ENCODE data around the gene ALCAM. TPM values are rescaled to one million over a fixed set of nuclear protein-coding genes. Genes with fewer than 3 reads are reported as not detected.

The ALCAM gene
- total and polyA plus RNA-seq, 2 donors (not counting 1 experiment from before 2014, with no cell fraction given), result 6.2 to 23.8 TPM

GRCh38 chr3:105343991-105344390 is 22.7 kb upstream of the ALCAM start:
- intact Hi-C loops (cut with micrococcal nuclease), result no loop called here
- H3K27ac Mint-ChIP-seq, result no peak overlapping the region
- no peak overlapping the region for H2AFZ ChIP-seq (ENCODE audit: insufficient read depth, low read depth, low read length, poor library complexity, severe bottlenecking)
- H3K4me2 ChIP-seq (replicated peaks; ENCODE audit: low read depth, low read length, poor library complexity, severe bottlenecking), result no peak overlapping the region
- 33% methylated on average over 1 of the region's 5 CpGs for WGBS (ENCODE audit: insufficient coverage)
- no peaks in the 10 kb centered on the region for H3K36me3 ChIP-seq (replicated peaks in 1 of 2; ENCODE audit: control extremely low read depth in 1 of 2, control insufficient read depth in 1 of 2, extremely low read depth in 1 of 2, insufficient read depth in 2 of 2, low read length in 1 of 2)
- DNase-seq, result no peak
- H3K4me3 ChIP-seq (ENCODE audit: control extremely low read depth in 1 of 5, extremely low read depth in 1 of 5, insufficient read depth in 1 of 5, low read depth in 2 of 5, low read length in 4 of 5), result no peak overlapping the region
- H3K79me2 ChIP-seq (ENCODE audit: control insufficient read depth, insufficient read depth, low read length), result no peaks in the 10 kb centered on the region
- peaks cover 4 to 7% of the 10 kb centered on the region in 2 donors for H3K4me1 ChIP-seq (ENCODE audit: control insufficient read depth in 2 of 2, insufficient read depth in 2 of 2, low read length in 2 of 2)
- ATAC-seq (ENCODE audit: low read depth), result no peak
- H4K20me1 ChIP-seq (ENCODE audit: control insufficient read depth, insufficient read depth, low read length, poor library complexity, severe bottlenecking), result no peaks in the 10 kb centered on the region
- CTCF ChIA-PET, result no interaction called here
- POLR2A ChIA-PET, result no interaction called here
- H3K4me1 Mint-ChIP-seq, result peaks cover 8% of the 10 kb centered on the region
- H3K9me3 Mint-ChIP-seq (ENCODE audit: insufficient read depth), result no peaks in the 10 kb centered on the region
- H3K9me3 ChIP-seq (ENCODE audit: control extremely low read depth in 1 of 3, control insufficient read depth in 2 of 3, insufficient read depth in 1 of 3, low read length in 2 of 3), result no peaks in the 10 kb centered on the region
- no peaks in the 10 kb centered on the region for H3K27me3 ChIP-seq (replicated peaks in 1 of 4; ENCODE audit: control extremely low read depth in 1 of 4, control insufficient read depth in 3 of 4, insufficient read depth in 4 of 4, low read length in 3 of 4)
- H3K4me3 Mint-ChIP-seq, result no peak overlapping the region
- no peaks in the 10 kb centered on the region for H3K27me3 Mint-ChIP-seq
- no peak overlapping the region for H3K27ac ChIP-seq (ENCODE audit: low read length in 2 of 2)
- no peak overlapping the region for H3K9ac ChIP-seq (ENCODE audit: low read length)
- TF ChIP-seq CTCF (IDR thresholded peaks at IDR 0.05) (no peak), EZH2 (IDR thresholded peaks at IDR 0.05; ENCODE audit: borderline replicate concordance, insufficient read depth, low read depth, low read length, poor library complexity, severe bottlenecking) (no peak)

GRCh38 chr3:105345156-105345555 is 21.6 kb upstream of the ALCAM start:
- CTCF ChIA-PET, result no interaction called here

More at GRCh38 chr3:105345156-105345555, 21.6 kb upstream of the ALCAM start:
- TF ChIP-seq EZH2 (IDR thresholded peaks at IDR 0.05; ENCODE audit: borderline replicate concordance, insufficient read depth, low read depth, low read length, poor library complexity, severe bottlenecking), result no peak
- no peak for TF ChIP-seq CTCF (IDR thresholded peaks at IDR 0.05)
- no peaks in the 10 kb centered on the region for H3K36me3 ChIP-seq (replicated peaks in 1 of 2; ENCODE audit: control extremely low read depth in 1 of 2, control insufficient read depth in 1 of 2, extremely low read depth in 1 of 2, insufficient read depth in 2 of 2, low read length in 1 of 2)
- intact Hi-C loops (cut with micrococcal nuclease), result no loop called here
- Mint-ChIP-seq H3K27ac (no peak overlapping the region), H3K9me3 (ENCODE audit: insufficient read depth) (no peaks in the 10 kb centered on the region), H3K4me1 (peaks cover 8% of the 10 kb centered on the region), H3K27me3 (no peaks in the 10 kb centered on the region), H3K4me3 (no peak overlapping the region)
- POLR2A ChIA-PET, result no interaction called here
- H3K27me3 ChIP-seq (replicated peaks in 1 of 4; ENCODE audit: control extremely low read depth in 1 of 4, control insufficient read depth in 3 of 4, insufficient read depth in 4 of 4, low read length in 3 of 4), result no peaks in the 10 kb centered on the region
- no peak overlapping the region for H2AFZ ChIP-seq (ENCODE audit: insufficient read depth, low read depth, low read length, poor library complexity, severe bottlenecking)
- no peaks in the 10 kb centered on the region for H3K79me2 ChIP-seq (ENCODE audit: control insufficient read depth, insufficient read depth, low read length)
- WGBS (ENCODE audit: insufficient coverage), result 97% methylated on average over 3 of the region's 5 CpGs
- H3K9ac ChIP-seq (ENCODE audit: low read length), result no peak overlapping the region
- peaks cover 4 to 7% of the 10 kb centered on the region in 2 donors for H3K4me1 ChIP-seq (ENCODE audit: control insufficient read depth in 2 of 2, insufficient read depth in 2 of 2, low read length in 2 of 2)
- no peaks in the 10 kb centered on the region for H4K20me1 ChIP-seq (ENCODE audit: control insufficient read depth, insufficient read depth, low read length, poor library complexity, severe bottlenecking)
- no peak for DNase-seq
- ATAC-seq (ENCODE audit: low read depth), result no peak
- no peak overlapping the region for H3K4me3 ChIP-seq (ENCODE audit: control extremely low read depth in 1 of 5, extremely low read depth in 1 of 5, insufficient read depth in 1 of 5, low read depth in 2 of 5, low read length in 4 of 5)
- H3K9me3 ChIP-seq (ENCODE audit: control extremely low read depth in 1 of 3, control insufficient read depth in 2 of 3, insufficient read depth in 1 of 3, low read length in 2 of 3), result no peaks in the 10 kb centered on the region
- H3K27ac ChIP-seq (ENCODE audit: low read length in 2 of 2), result no peak overlapping the region
- no peak overlapping the region for H3K4me2 ChIP-seq (replicated peaks; ENCODE audit: low read depth, low read length, poor library complexity, severe bottlenecking)

Data from B cell (primary cell).